GM21576 (cell line): Measurements from ENCODE around the gene GCH1.
"Not testable (repeated sequence)": the region's sequence is repeated elsewhere in the genome, so short reads cannot be mapped to it uniquely, and the experiment has no call there.

Experiments
- ATAC-seq: cut with Tn5 transposase; IDR thresholded peaks from one replicate; pipeline ENCODE4 v1.9.1; 2021; ENCODE audit warnings: mild to moderate bottlenecking, moderate library complexity; ENCODE audit not compliant: unreplicated experiment

GCH1 gene

GRCh38 chr14:54902521-54903420 lies at the start of gene GCH1:
Gene GCH1, minus strand, starts transcription at chr14:54902826. Its CDS starts 163 bp downstream, at chr14:54902663.
- ATAC-seq: peak; percentile 75

- no peak for ATAC-seq
These were observed 44.6 kb upstream of the GCH1 start for GRCh38 chr14:54947230-54947629.

- no peak for ATAC-seq
These were observed 43.9 kb upstream of the GCH1 start for GRCh38 chr14:54946500-54946899.

GRCh38 chr14:54944737-54945391 lies 42.2 kb upstream of the GCH1 start:
- no peak for ATAC-seq

- ATAC-seq: no peak
These were observed 40.3 kb upstream of the GCH1 start for GRCh38 chr14:54942913-54943312.

GRCh38 chr14:54936816-54937215 lies 34.2 kb upstream of the GCH1 start:
- ATAC-seq: no peak

- ATAC-seq: no peak
These were observed 33.3 kb upstream of the GCH1 start for GRCh38 chr14:54935958-54936357.

GRCh38 chr14:54935100-54935499 lies 32.5 kb upstream of the GCH1 start:
- no peak for ATAC-seq

- ATAC-seq: no peak
These were observed 30.4 kb upstream of the GCH1 start for GRCh38 chr14:54933006-54933405.

GRCh38 chr14:54931598-54932340 lies 29.1 kb upstream of the GCH1 start:
- ATAC-seq: no peak

GRCh38 chr14:54931101-54931500 lies 28.5 kb upstream of the GCH1 start:
- ATAC-seq: no peak

GRCh38 chr14:54929556-54929955 lies 26.9 kb upstream of the GCH1 start:
- ATAC-seq: no peak

GRCh38 chr14:54928216-54928615 lies 25.6 kb upstream of the GCH1 start:
- no peak for ATAC-seq

GRCh38 chr14:54927551-54927950 lies 24.9 kb upstream of the GCH1 start:
- ATAC-seq: no peak

GRCh38 chr14:54926570-54926969 lies 23.9 kb upstream of the GCH1 start:
- not testable (repeated sequence) for ATAC-seq

- no peak for ATAC-seq
These were observed 20.0 kb upstream of the GCH1 start for GRCh38 chr14:54922598-54922997.

GRCh38 chr14:54920052-54920451 lies 17.4 kb upstream of the GCH1 start:
- ATAC-seq: no peak

- no peak for ATAC-seq
These were observed 16.7 kb upstream of the GCH1 start for GRCh38 chr14:54919330-54919729.

GRCh38 chr14:54918427-54918826 lies 15.8 kb upstream of the GCH1 start:
- ATAC-seq: no peak

GRCh38 chr14:54916101-54916500 lies 13.5 kb upstream of the GCH1 start:
- no peak for ATAC-seq

- ATAC-seq: no peak
These were observed 7.4 kb upstream of the GCH1 start for GRCh38 chr14:54909817-54910558.
